ENCODE results near the gene CAMK1D. TPM values are rescaled to one million over a fixed set of nuclear protein-coding genes. Genes with fewer than 3 reads are reported as not detected.

Gene CAMK1D
- total and polyA plus RNA-seq, 2 of the 8 experiments (the other 6 are each of a cell fraction or from before 2014, with no cell fraction given), result 3.5 to 10.6 TPM

DNA sequence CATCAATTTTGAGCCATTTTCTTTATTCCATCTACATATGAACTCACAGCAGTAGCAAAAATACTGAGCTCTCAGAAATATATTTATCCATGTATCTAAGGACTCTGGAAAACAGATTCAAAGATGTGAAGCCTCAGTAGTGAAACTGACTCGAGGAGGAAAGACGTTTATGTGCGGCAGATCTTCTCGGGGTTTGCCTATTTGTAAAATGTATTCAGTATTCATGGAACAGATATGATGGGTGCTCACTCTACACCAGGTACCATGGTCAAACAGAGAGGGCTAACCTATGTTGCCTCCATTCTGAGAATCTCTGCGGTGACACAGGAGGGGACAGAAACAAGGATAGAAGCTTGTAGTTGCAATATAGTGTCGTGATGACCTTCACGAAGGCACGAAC, 93.7 kb downstream of the CAMK1D start:
- 90% methylated on average over 8 of the region's 8 CpGs; no CpG with 5 or more reads in 1 of the 2 experiments for WGBS, 2 experiments (ENCODE audit: extremely low coverage in 1 of 2, insufficient coverage in 1 of 2, insufficient read length in 1 of 2, insufficient replicate concordance in 2 of 2, low coverage in 1 of 2, low lambda C conversion rate in 2 of 2, missing lambda C conversion rate in 1 of 2)
- Histone ChIP-seq H3K4me3 (ENCODE audit: extremely low read depth in 1 of 4, insufficient read depth in 2 of 4, low read depth in 3 of 4, low read length in 4 of 4) (no peak overlapping the region), H3K23ac (ENCODE audit: insufficient read length) (no peak overlapping the region), H2BK5ac (ENCODE audit: low read depth, low read length) (no peak overlapping the region), H3K27ac (ENCODE audit: low read depth, low read length) (no peak overlapping the region), H3K36me3 (ENCODE audit: control insufficient read depth in 2 of 4, insufficient read depth in 4 of 4, low read length in 3 of 4) (no peaks in the 10 kb centered on the region), H3K9me3 (ENCODE audit: insufficient read depth in 2 of 2, low read depth in 1 of 2, low read length in 1 of 2) (0 out of 4 replicates have a peak, but pooled peaks cover 0 to 3% of the 10 kb centered on the region in 2 experiments), H4K20me1 (replicated peaks in 1 of 2; ENCODE audit: control insufficient read depth in 1 of 2, insufficient read depth in 2 of 2, low read length in 2 of 2) (peaks cover 2% of the 10 kb centered on the region in 2 experiments), H2BK120ac (replicated peaks; ENCODE audit: low read depth, low read length) (no peak overlapping the region), H3K79me1 (ENCODE audit: low read depth, low read length) (no peaks in the 10 kb centered on the region), H4K8ac (ENCODE audit: extremely low read depth, insufficient read depth, low read length) (no peak overlapping the region), H3K14ac (ENCODE audit: insufficient read length) (no peak overlapping the region), H3K18ac (ENCODE audit: extremely low read depth, low read length) (no peak overlapping the region), H2AK5ac (ENCODE audit: low read depth, low read length) (no peak overlapping the region), H2BK15ac (ENCODE audit: low read length) (no peak overlapping the region), H2AFZ (ENCODE audit: low read length) (no peak overlapping the region), H3K56ac (replicated peaks; ENCODE audit: insufficient read length, low read depth, low read length) (no peak overlapping the region), H3K27me3 (replicated peaks in 1 of 4; ENCODE audit: control insufficient read depth in 3 of 4, extremely low read depth in 1 of 4, insufficient read depth in 3 of 4, low read length in 3 of 4) (no peaks in the 10 kb centered on the region), H3K79me2 (ENCODE audit: control insufficient read depth in 1 of 2, insufficient read depth in 2 of 2, low read length in 2 of 2) (no peaks in the 10 kb centered on the region), H3K9ac (replicated peaks in 1 of 4; ENCODE audit: extremely low read depth in 1 of 4, low read depth in 3 of 4, low read length in 3 of 4) (no peak overlapping the region), H3K4me2 (ENCODE audit: insufficient read depth in 1 of 2, low read depth in 2 of 2, low read length in 2 of 2) (no peak overlapping the region), H2BK20ac (ENCODE audit: low read length) (no peak overlapping the region), H2BK12ac (ENCODE audit: low read depth, low read length) (no peak overlapping the region), H3K4me1 (replicated peaks in 1 of 4; ENCODE audit: control insufficient read depth in 3 of 4, insufficient read depth in 4 of 4, low read length in 3 of 4) (no peaks in the 10 kb centered on the region; a peak in 2 of 7 replicates), H3K23me2 (ENCODE audit: low read depth, low read length) (no peaks in the 10 kb centered on the region), H4K91ac (replicated peaks; ENCODE audit: insufficient read length, low read length) (no peak overlapping the region), H4K5ac (ENCODE audit: insufficient read length, low read depth, low read length) (no peak overlapping the region), H3K4ac (replicated peaks; ENCODE audit: insufficient read length, low read depth, low read length) (no peak overlapping the region)
- FAIRE-seq, result no peak
- ChIA-PET CTCF (ENCODE audit: partially characterized antibody) (no interaction called here), POLR2A (ENCODE audit: partially characterized antibody) (interaction anchor here (1.3 kb wide), 1 partner anchor 10 kb away, joined by 3 read pairs; no protein-coding TSS in a partner anchor)
- TF ChIP-seq CHD2 (IDR thresholded peaks at IDR 0.05; ENCODE audit: low read length) (no peak), SP2 (IDR thresholded peaks at IDR 0.05; ENCODE audit: low read length) (no peak), CBX5 (IDR thresholded peaks at IDR 0.05; ENCODE audit: low read depth, low read length) (no peak), JUN (IDR thresholded peaks at IDR 0.05; ENCODE audit: low read depth, low read length) (no peak), EP300 (IDR thresholded peaks at IDR 0.05; ENCODE audit: borderline replicate concordance in 1 of 2, low read depth in 2 of 2, low read length in 2 of 2) (no peak)
- DNase-seq (ENCODE audit: low read depth in 1 of 2, low spot score in 2 of 2), result no peak

All from H1 (cell line).